Activated B cell treated with CpG ODN at 0.5 μM for 24 hours (primary cell): ENCODE data around the gene OR8B4. TPM values are rescaled to one million over a fixed set of nuclear protein-coding genes. Genes with fewer than 3 reads are reported as not detected.
"Not testable (repeated sequence)": the region's sequence is repeated elsewhere in the genome, so short reads cannot be mapped to it uniquely, and the experiment has no call there.

Experiments used
- ATAC-seq: fragments of 200-7000 bp; cut with Tn5 transposase; one replicate; pipeline ENCODE4 v1.10.0; 2021; ENCODE audit warnings: low read depth, mild to moderate bottlenecking, moderate library complexity
- CTCF ChIA-PET: fragments of 350-600 bp; sonication (Branson Sonifier 250); formaldehyde crosslinking; loops from one replicate; lab custom pipeline; 2021; ENCODE audit warnings: antibody characterized with exemption; lab: Charles Lee
- POLR2A ChIA-PET: fragments of 350-600 bp; sonication (Branson Sonifier 250); formaldehyde crosslinking; loops from one replicate; lab custom pipeline; 2021; ENCODE audit warnings: antibody characterized with exemption; lab: Charles Lee
- DNase-seq: peaks from one replicate; pipeline ENCODE4 v3.0.0; 2022
- H3K27ac Mint-ChIP-seq: one replicate; pipeline ENCODE4 v1.8.0; 2020; ENCODE audit warnings: mixed read lengths
- H3K27me3 Mint-ChIP-seq: one replicate; pipeline ENCODE4 v1.8.0; 2021; ENCODE audit warnings: mixed read lengths
- H3K36me3 Mint-ChIP-seq: one replicate; pipeline ENCODE4 v1.8.0; 2021; ENCODE audit warnings: low read depth, mixed read lengths
- H3K4me1 Mint-ChIP-seq: one replicate; pipeline ENCODE4 v1.8.0; 2021; ENCODE audit warnings: mixed read lengths
- H3K4me3 Mint-ChIP-seq: one replicate; pipeline ENCODE4 v1.8.0; 2020; ENCODE audit warnings: mild to moderate bottlenecking, mixed read lengths
- H3K9me3 Mint-ChIP-seq: one replicate; pipeline ENCODE4 v1.8.0; 2020; ENCODE audit warnings: mixed read lengths
- CTCF ChIP-seq: fragments of 200-600 bp; IDR thresholded peaks from one replicate; pipeline ENCODE4 v1.8.0; 2022; ENCODE audit warnings: antibody characterized with exemption, mild to moderate bottlenecking
- intact Hi-C: fragments of 100-400 bp; cut with micrococcal nuclease; formaldehyde crosslinking; loops from one replicate; pipeline ENCODE4 v1.15.1; 2024
- total RNA-seq: library from RNA; stranded (reverse); gene quantifications from 2 replicates; pipeline ENCODE4 v1.2.3, GENCODE V29; 2022

Gene OR8B4
- total RNA-seq, 1 donor from 2014 or later: not detected

- no peak for TF ChIP-seq CTCF
- DNase-seq (no peak), ATAC-seq (no peak)
- Mint-ChIP-seq H3K27me3 (peaks cover 3% of the 10 kb centered on the region), H3K4me1 (no peaks in the 10 kb centered on the region), H3K27ac (no peak overlapping the region), H3K36me3 (no peaks in the 10 kb centered on the region), H3K9me3 (no peaks in the 10 kb centered on the region), H3K4me3 (no peak overlapping the region)
- CTCF ChIA-PET: no interaction called here
- POLR2A ChIA-PET: no interaction called here
- intact Hi-C loops: no loop called here
These were observed 40.7 kb upstream of the OR8B4 start for GRCh38 chr11:124465368-124465767.

- Mint-ChIP-seq H3K4me3 (no peak overlapping the region), H3K9me3 (no peaks in the 10 kb centered on the region), H3K36me3 (no peaks in the 10 kb centered on the region), H3K27me3 (peaks cover 3% of the 10 kb centered on the region), H3K27ac (no peak overlapping the region), H3K4me1 (no peaks in the 10 kb centered on the region)
- DNase-seq (no peak), ATAC-seq (no peak)
- ChIA-PET POLR2A (no interaction called here), CTCF (no interaction called here)
- intact Hi-C loops: no loop called here
- TF ChIP-seq CTCF: no peak
These were observed 39.3 kb upstream of the OR8B4 start for GRCh38 chr11:124463990-124464389.

GRCh38 chr11:124463324-124463723 is 38.7 kb upstream of the OR8B4 start:
- CTCF ChIA-PET: no interaction called here
- intact Hi-C loops: no loop called here
- ATAC-seq (no peak), DNase-seq (no peak)
- POLR2A ChIA-PET: no interaction called here
- no peaks in the 10 kb centered on the region for H3K4me1 Mint-ChIP-seq
- H3K27ac Mint-ChIP-seq: no peak overlapping the region
- peaks cover 3% of the 10 kb centered on the region for H3K27me3 Mint-ChIP-seq
- H3K36me3 Mint-ChIP-seq: no peaks in the 10 kb centered on the region
- no peaks in the 10 kb centered on the region for H3K9me3 Mint-ChIP-seq
- no peak overlapping the region for H3K4me3 Mint-ChIP-seq
- TF ChIP-seq CTCF: no peak

GRCh38 chr11:124460459-124460858 is 35.8 kb upstream of the OR8B4 start:
- Mint-ChIP-seq H3K27me3 (peaks cover 5% of the 10 kb centered on the region), H3K9me3 (no peaks in the 10 kb centered on the region), H3K27ac (no peak overlapping the region), H3K36me3 (no peaks in the 10 kb centered on the region), H3K4me1 (no peaks in the 10 kb centered on the region), H3K4me3 (no peak overlapping the region)
- ChIA-PET POLR2A (no interaction called here), CTCF (no interaction called here)
- no peak for DNase-seq
- TF ChIP-seq CTCF: no peak
- intact Hi-C loops: no loop called here
- no peak for ATAC-seq

- H3K4me3 Mint-ChIP-seq, POLR2A ChIA-PET, DNase-seq, CTCF ChIA-PET, H3K27ac Mint-ChIP-seq, H3K9me3 Mint-ChIP-seq, H3K27me3 Mint-ChIP-seq, ATAC-seq, H3K36me3 Mint-ChIP-seq, H3K4me1 Mint-ChIP-seq, intact Hi-C loops: not testable (repeated sequence)
These were observed 34.7 kb upstream of the OR8B4 start for GRCh38 chr11:124459379-124459778.

GRCh38 chr11:124454552-124454951 is 29.9 kb upstream of the OR8B4 start:
- intact Hi-C loops: no loop called here
- no peak for TF ChIP-seq CTCF
- Mint-ChIP-seq H3K4me1 (no peaks in the 10 kb centered on the region), H3K9me3 (peaks cover 5% of the 10 kb centered on the region), H3K27me3 (peaks cover 5% of the 10 kb centered on the region), H3K4me3 (no peak overlapping the region), H3K36me3 (no peaks in the 10 kb centered on the region), H3K27ac (no peak overlapping the region)
- ChIA-PET POLR2A (no interaction called here), CTCF (no interaction called here)
- ATAC-seq: no peak
- no peak for DNase-seq
